GM18511 (cell line): ENCODE data around the gene ITLN1.

Source experiments
- ATAC-seq: cut with Tn5 transposase; IDR thresholded peaks from one replicate; pipeline ENCODE4 v1.9.1; 2021; ENCODE audit warnings: mild to moderate bottlenecking, moderate library complexity; ENCODE audit not compliant: unreplicated experiment

Gene ITLN1

GRCh38 chr1:160858507-160858906 is 26.5 kb downstream of the ITLN1 start:
- no peak for ATAC-seq

GRCh38 chr1:160858097-160858496 is 26.9 kb downstream of the ITLN1 start:
- ATAC-seq, result no peak

DNA sequence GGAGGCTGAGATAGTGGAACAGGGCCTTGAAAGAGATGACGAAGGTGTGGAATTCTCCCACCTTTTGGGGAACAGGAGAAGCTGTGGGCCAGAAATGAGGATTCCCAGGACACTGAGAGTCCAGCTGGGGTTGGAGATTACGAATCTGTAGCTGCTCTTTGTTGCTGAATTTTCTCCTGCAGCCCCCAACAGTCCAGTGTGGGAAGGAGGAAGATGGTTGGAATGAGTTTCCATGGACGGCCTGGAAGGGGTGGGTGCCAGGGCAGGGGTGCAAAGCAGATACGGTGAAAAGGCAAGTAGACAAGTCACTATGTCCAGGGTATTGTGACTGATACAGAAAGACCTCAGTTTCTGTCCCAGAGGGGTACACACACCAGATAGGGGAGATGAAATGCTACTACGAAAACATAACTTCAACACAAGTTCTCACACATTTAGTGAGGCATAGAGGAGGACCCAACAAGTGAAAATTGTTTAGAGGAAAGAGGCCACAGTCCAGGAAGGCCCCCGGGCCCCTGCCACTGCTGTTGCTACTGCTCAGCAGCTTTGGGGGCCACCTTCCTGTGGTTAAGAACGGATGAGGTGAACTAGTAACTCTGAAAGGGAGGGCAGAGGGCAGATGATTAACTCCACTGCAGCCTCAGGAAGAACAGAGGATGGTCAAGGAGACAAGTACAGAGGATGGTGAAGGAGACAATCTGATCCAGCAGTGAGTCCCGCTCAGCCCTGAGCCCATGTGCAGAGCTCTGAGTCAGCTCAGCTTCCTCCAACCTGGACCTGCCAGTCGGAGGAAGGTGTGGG is 29.6 kb downstream of the ITLN1 start:
- peak; percentile 92 for ATAC-seq

GRCh38 chr1:160853754-160854153 is 31.2 kb downstream of the ITLN1 start:
- no peak for ATAC-seq

DNA sequence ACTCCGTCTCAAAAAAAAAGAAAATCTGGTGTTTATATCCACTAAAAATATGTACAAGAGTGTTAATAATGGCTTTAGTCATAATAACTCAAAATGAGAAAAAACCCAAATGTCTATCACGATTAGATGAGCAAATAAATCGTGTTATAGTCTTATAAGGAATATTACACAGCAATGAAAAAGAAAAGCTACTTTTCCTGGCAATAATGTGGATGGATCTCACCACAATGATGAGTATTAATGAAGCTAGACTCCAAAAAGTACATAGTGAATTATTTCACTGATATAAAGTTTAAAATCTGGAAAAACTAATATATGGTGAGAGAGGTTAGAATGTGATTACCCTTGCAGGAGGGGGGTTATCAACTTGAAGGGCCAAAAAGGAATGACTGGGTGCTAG is 32.0 kb downstream of the ITLN1 start:
- ATAC-seq, result no peak

DNA sequence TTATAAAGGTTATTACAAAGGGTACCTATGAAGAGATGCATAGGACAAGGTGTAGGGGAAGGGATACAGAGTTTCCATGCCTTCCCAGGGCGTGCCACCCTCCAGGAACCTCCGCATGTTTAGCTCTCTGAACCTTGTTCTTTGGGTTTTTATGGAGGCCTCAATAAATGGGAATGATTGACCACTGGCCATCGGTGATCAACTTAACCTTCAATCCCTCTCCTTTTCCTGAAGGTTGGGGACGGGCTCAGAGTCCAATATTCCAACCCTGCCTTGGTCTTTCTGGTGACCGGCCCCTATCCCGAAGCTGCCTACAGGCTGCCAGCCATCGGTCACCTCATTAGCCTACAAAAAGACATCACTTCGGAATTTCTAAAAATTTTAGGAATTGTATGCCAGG is 34.0 kb downstream of the ITLN1 start:
- no peak for ATAC-seq

DNA sequence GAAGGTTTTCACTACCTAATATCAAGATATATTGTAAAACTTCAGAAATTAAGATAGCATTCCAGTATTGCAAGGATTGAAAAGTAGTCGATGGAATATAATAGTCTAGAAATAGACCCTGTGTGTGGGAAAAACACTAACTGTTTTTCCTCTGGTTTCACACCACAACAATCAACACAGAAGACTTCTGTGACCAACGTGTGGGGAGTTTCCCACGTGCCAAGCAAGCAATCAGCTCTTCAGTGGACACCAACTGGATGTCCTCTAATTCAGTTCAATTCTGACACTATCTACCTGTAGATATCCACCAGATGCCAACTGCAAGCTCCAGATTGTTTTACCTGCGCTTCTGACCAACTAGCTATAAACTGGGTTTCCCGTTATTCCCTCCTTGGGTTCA is 34.4 kb downstream of the ITLN1 start:
- no peak for ATAC-seq

DNA sequence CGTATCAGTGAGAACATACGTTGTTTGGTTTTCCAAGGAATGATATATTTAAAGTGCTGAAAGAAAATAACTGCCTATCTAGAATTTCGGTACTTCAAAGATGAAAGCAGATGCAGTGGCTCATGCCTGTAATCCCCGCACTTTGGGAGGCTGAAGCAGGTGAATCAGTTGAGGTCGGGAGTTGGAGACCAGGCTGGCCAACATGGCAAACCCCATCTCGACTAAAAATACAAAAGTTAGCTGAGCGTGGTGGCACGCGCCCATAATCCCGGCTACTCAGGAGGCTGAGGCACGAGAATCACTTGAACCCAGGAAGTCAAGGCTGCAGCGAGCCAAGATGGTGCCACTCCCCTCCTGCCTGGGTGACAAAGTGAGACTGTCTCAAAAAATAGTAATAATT is 38.7 kb downstream of the ITLN1 start:
- ATAC-seq, result no peak

DNA sequence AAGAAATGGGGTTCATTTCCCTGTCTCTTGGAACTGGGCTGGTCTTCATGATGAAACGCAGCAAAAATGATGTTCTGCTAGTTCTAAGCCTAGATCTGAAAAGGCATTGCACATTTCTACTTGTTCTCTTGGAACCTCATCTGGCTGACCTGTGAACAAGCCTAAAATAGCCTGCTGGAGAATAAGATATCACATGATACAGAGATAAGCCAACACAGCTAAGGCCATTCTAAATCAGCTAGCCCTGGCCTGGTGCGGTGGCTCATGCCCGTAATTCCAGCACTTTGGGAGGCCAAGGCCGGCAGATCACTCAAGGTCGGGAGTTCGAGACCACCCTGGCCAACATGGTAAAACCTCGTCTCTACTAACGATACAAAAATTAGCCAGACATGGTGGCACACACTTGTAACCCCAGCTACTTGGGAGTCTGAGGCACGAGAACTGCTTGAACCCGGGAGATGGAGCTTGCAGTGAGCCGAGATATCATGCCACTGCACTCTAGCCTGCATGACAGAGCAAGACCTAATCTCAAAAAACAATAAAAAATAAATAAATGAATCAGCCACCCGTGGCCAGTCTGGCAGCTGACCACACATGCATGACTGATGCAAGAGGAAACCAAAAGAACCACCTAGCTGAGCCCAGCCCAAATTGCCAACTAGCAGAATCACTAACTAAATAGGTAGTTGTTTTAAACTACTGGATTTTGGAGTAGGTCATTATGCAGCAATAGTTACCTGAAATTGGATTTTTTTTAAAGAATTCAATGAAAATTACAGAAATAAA is 40.3 kb downstream of the ITLN1 start:
- ATAC-seq, result no peak

DNA sequence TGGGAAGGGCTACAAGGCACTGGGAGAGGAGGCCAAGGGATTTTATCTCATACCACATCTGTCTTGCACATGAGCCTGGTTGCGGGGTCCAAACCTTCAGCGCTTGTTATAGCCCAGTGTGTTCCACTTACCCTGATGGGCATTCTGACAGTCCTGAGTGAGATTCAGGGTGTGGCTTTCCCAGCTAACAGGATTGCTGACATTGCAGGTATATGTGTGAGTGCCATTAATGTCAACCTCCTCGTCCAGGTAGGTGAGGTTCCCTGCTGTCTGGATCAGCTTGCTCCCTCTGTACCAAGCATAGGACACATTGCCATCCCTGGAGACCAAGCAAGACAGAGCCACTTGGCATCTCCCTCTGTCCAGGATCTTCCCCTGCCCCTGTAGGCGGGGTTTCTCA is 43.9 kb downstream of the ITLN1 start:
- no peak for ATAC-seq

GRCh38 chr1:160839746-160840145 is 45.2 kb downstream of the ITLN1 start:
- ATAC-seq, result no peak

DNA sequence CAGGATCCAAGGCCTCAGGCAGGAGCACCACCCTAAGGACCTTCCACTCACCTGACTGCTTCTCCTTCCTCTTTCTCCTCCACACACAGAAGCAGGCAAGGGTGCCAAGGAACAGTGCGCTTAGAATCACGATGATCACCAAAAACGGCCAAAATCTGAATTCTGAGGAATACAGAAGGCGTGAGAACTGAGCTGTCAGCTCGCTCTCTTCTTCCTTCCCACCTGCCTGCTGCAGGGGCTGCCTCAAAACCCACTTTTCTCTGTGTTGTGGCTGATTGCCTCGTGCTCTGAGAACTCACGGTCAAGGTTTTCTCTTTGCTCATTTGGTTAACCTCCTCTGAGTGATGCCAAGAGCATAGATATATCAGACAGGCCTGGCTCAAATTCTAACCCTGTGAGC is 46.1 kb downstream of the ITLN1 start:
- no peak for ATAC-seq

DNA sequence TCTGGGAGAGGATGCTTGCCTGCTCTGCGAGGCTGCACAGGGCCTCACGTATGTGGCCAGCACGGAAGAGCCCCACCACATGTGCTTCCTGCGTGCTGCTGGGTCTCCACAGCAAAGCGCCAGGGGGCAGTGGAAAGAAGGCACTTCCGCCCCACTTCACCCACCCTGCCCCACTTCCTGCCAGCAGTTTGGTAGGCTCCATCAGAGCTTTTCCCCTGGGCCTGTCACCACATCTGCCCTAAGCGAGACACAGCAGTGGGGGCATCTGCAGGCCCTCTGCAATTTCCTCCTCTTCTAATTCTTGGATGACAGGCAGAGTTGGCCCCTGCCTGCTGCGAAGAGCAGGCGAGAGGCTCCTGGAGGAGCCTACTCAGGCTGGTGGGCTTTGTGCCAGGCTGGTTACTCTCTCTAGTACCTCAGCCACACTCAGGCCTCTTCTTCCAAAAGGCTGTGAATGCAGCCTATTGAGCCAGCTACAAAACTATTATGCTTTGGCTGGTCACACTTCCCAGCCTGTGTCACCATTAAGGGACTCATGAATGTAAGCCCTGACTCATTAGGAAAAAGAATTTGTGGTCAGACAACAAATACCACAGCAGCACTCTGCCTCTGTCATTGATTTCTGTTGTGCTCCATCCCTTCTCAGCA is 47.3 kb downstream of the ITLN1 start:
- peak; percentile 86 for ATAC-seq

DNA sequence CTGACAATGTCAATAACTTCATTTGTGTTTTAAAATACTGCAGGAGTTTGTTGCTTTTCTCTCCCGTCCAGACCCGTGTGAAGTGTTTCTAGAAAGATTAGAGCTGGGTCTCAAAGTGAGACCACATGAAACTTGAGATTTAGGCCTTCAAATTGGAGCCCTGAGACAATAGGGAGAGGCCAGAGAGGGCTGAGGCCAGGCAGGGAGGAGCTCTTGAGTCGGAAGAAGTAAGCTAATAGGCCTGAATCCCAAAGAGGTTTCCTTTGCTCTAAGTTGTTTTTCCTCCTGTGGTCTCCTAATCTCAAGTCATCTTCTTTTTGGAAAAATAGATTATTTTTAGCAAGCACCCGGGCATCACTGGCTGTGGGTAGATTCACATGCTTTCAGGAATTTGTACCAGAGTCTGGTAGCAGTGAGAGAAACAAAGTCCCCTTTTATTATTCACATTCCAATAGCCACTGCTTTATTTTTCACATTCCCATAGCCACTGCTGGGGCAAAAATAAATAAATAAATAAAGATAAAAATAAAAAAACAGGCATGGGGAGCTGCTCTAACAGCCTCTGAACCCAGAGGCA is 47.9 kb downstream of the ITLN1 start:
- no peak for ATAC-seq

DNA sequence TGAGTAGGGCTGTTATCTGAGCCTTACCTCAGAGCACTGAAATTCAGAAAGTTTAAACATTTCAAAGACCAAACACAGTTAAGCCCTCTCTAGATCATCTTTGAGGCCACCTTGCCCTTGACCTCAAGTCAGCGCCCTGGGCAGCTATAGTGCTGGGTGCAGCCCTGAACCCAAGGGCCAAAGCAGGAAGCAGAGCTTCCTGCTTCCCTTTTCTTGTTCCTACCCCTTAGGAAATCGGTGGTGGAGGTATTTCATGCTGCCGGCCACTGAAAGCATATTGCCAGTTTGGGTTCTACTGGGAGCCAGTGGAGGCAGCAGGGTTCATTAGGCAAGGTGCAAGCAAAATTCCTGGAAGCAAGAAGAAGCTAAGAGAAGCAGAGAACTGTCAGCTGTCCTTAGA is 48.4 kb downstream of the ITLN1 start:
- ATAC-seq, result no peak

DNA sequence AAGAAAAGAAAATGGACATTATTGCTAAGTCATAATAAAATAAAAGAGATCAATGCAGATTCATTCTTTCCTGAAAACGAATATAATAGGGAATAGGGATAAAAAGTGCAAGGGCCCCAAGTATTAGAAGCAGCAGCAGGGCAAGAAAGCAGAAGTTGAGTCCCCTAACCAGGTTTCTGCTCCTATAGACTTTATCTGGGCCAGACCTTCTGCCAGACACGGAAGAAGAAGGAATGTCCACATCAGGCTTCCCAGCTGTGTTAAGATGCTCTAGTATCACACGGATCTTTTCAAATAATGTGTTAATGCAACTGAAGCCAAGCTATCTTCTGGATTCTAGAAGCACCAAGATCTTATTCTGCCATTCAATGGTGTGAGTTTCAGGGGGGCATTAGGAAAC is 49.2 kb downstream of the ITLN1 start:
- no peak for ATAC-seq

DNA sequence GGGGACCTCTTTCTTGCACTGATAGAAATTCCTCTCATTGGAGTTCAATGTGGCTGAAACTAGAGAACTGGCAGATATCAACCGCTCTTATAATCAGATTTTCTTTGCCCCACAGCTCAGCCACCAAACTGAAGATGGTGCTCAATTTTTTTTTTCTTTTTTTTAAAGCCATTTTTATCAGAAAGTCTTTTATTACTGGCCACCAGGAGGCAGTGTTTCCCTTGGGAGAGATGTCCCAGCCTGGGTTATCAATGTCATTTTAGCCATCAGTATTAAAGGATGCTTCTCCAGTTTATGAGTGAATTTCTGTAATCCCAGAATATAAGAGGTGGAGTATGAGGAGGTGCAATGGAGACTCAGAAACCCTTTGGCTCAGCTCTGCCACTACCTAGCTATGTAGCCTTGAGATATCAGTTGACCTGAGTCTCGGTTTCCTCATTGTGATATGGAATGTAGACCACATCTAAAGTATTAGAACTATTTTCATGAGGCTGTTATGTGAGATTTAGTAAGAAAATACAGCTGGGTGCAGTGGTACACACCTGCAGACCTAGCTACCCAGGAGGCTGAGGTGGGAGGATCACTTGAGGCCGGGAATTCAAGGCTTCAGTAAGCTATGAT is 49.9 kb downstream of the ITLN1 start:
- ATAC-seq, result no peak

DNA sequence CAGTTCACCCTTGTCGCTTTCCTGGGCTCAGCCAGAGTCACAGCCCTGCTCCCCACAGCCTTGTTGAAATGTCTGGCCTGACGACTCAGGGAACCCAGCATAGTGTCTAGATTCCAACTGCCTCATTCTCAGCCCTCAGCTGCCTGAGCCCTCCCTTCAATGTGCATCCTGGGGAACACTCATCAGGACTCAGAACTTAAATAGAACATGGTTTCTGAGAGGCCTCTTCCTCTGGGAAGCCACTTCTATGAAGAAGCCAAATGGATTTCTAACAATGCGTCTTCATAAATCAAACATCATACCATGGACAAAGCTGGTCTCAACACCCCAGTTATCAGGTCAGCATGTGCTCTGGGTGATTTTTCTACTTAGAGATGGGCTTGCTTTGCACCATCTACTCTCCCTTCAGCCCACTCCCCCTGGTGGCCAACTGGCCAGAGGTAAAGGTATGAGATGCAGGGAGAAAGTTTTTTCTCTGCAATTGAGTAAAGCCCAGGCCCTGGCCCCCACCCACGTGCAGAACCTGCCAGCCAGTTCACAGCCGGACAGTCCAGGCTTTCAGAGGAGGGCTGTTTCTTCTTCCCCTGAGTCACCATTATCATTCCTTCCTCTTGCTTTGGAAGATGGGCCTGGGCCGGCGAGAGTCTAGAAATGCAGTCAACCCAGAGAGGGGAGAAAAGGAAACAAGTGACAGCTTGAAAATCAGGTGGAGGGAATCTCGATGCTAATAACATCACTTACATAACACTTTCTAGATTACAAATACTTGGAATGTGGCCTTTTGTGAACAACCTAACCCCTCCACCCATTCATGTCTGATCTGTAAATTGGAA is 54.4 kb downstream of the ITLN1 start:
- ATAC-seq, result no peak

DNA sequence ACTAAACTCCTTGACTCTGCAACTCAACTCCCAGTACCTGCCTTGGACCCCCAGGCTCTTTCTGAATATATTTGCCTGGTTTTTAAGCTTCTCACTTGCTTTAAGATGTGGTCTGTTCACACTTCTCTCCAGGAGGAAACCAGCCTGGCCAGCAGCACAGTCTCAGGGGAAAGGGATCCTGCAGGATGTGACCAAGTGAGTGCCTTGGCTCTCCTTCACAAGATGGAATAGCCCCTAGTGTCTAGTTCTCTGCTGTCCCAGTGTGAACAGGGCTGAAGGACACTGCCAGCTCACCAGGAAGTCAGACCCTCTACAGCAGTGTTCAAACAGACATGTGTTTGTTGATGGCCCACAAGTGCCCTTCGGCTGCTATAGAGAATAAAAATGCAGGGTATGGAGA is 55.2 kb downstream of the ITLN1 start:
- ATAC-seq, result no peak

DNA sequence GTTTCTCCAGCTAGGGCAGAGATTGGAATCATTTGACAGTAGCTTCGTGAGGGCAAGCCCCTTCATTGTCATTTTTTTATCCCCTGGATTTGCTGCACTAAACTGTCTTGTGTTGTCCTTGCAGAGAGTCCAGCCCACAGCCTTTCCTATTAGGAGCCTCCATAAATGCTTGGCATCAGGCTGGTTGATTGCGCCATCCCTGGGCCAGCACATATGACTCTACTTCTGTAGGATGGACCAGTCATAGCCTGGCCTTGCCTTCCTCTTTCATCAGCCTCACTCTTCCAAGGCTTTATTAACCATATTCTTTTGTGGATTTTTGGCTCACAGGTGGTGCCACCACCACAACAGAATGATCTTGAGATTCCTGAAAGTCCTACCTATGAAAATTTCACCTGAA is 57.6 kb downstream of the ITLN1 start:
- no peak for ATAC-seq
